PC-3 (cell line): Measurements from ENCODE around the gene GMPPB. TPM values are rescaled to one million over a fixed set of nuclear protein-coding genes. Genes with fewer than 3 reads are reported as not detected.

ENCODE experiments used
- ATAC-seq: fragments of 200-7000 bp; cut with Tn5 transposase; 2 replicates; pipeline ENCODE4 v1.9.1; 2020; ENCODE audit warnings: mild to moderate bottlenecking, moderate library complexity
- BruUV-seq: library from RNA; stranded (reverse); fragments of 400-500 nt; replicated peaks from 2 replicates; lab custom pipeline; 2021; lab: Mats Ljungman, UMichigan
- CTCF ChIA-PET: fragments of 300-600 bp; sonication (Branson Sonifier 250); formaldehyde crosslinking; loops from one replicate; lab custom pipeline; 2022; ENCODE audit warnings: antibody characterized with exemption; lab: Charles Lee
- POLR2A ChIA-PET: fragments of 300-600 bp; sonication (Branson Sonifier 250); formaldehyde crosslinking; loops from one replicate; lab custom pipeline; 2022; ENCODE audit warnings: antibody characterized with exemption; ENCODE audit not compliant: unreplicated experiment; lab: Charles Lee
- DNase-seq: peaks from one replicate; pipeline ENCODE4 v3.0.0-alpha.2; 2015
- H2AFZ ChIP-seq: fragments of 300-600 bp; sonication (generic); 2 replicates; pipeline ENCODE4 v1.6.0; 2016; ENCODE audit warnings: antibody characterized with exemption, low read length
- H3F3A ChIP-seq: fragments of 300-600 bp; sonication (generic); one replicate; pipeline ENCODE4 v1.6.0; 2017; ENCODE audit warnings: antibody characterized with exemption, low read length, control low read depth, mild to moderate bottlenecking; ENCODE audit not compliant: unreplicated experiment
- H3K27ac ChIP-seq: fragments of 300-600 bp; sonication (generic); 2 replicates; pipeline ENCODE4 v1.5.1; 2016; ENCODE audit warnings: mild to moderate bottlenecking, low read length
- H3K27me3 ChIP-seq: fragments of 300-600 bp; sonication (generic); 2 replicates; pipeline ENCODE4 v1.6.1; 2016; ENCODE audit warnings: low read length, mixed read lengths
- H3K36me3 ChIP-seq: fragments of 300-600 bp; sonication (generic); 2 replicates; pipeline ENCODE4 v1.6.1; 2016; ENCODE audit warnings: low read depth, mixed run types, low read length, mixed read lengths
- H3K4me1 ChIP-seq: fragments of 300-600 bp; sonication (generic); 2 replicates; pipeline ENCODE4 v1.5.1; 2016; ENCODE audit warnings: low read length; ENCODE audit not compliant: insufficient read depth
- H3K4me2 ChIP-seq: fragments of 300-600 bp; sonication (generic); 2 replicates; pipeline ENCODE4 v1.6.0; 2016; ENCODE audit warnings: low read length
- H3K4me3 ChIP-seq: fragments of 300-600 bp; sonication (generic); 2 replicates; pipeline ENCODE4 v1.5.1; 2016; ENCODE audit warnings: mild to moderate bottlenecking, low read length, mixed read lengths
- H3K79me2 ChIP-seq: fragments of 300-600 bp; sonication (generic); 2 replicates; pipeline ENCODE4 v1.6.1; 2017; ENCODE audit warnings: low read length, mixed read lengths
- H3K9ac ChIP-seq: fragments of 300-600 bp; sonication (generic); 2 replicates; pipeline ENCODE4 v1.6.0; 2016; ENCODE audit warnings: mild to moderate bottlenecking, low read length
- H3K9me2 ChIP-seq: fragments of 300-600 bp; sonication (generic); replicated peaks from 2 replicates; pipeline ENCODE4 v1.6.1; 2016; ENCODE audit warnings: mixed run types, low read length, mixed read lengths
- H3K9me3 ChIP-seq: fragments of 300-600 bp; sonication (generic); 2 replicates; pipeline ENCODE4 v1.6.1; 2016; ENCODE audit warnings: low read length, mixed read lengths
- H4K20me1 ChIP-seq: fragments of 300-600 bp; sonication (generic); 2 replicates; pipeline ENCODE4 v1.6.1; 2016; ENCODE audit warnings: low read length, mixed read lengths
- EZH2 ChIP-seq: fragments of 300-600 bp; sonication (generic); IDR thresholded peaks from one replicate; pipeline ENCODE4 v1.6.1; 2017; ENCODE audit warnings: antibody characterized with exemption, mild to moderate bottlenecking, low read length; ENCODE audit not compliant: unreplicated experiment
- EZH2phosphoT487 ChIP-seq: fragments of 300-600 bp; sonication (generic); IDR thresholded peaks from 2 replicates; pipeline ENCODE4 v1.6.1; 2018; ENCODE audit warnings: mild to moderate bottlenecking, antibody characterized with exemption, low read length, borderline replicate concordance
- intact Hi-C: fragments of 100-400 bp; cut with micrococcal nuclease; formaldehyde crosslinking; loops from 2 replicates; pipeline ENCODE4 v1.9.0; 2023
- total RNA-seq: library from RNA; depleted of rRNA; stranded (reverse); fragments of >200 nt; gene quantifications from 2 replicates; pipeline ENCODE4 v1.2.3, GENCODE V29; 2014
- TF ChIP-seq, protein P1 (sequence below): fragments of 300-600 bp; sonication (generic); conservative IDR thresholded peaks from 2 replicates; pipeline ENCODE4 v1.5.1; 2017; ENCODE audit warnings: antibody characterized with exemption, low read depth, mild to moderate bottlenecking, low read length

The GMPPB gene
- total RNA-seq, 1 experiment from 2014 or later = 69.5 TPM

DNA sequence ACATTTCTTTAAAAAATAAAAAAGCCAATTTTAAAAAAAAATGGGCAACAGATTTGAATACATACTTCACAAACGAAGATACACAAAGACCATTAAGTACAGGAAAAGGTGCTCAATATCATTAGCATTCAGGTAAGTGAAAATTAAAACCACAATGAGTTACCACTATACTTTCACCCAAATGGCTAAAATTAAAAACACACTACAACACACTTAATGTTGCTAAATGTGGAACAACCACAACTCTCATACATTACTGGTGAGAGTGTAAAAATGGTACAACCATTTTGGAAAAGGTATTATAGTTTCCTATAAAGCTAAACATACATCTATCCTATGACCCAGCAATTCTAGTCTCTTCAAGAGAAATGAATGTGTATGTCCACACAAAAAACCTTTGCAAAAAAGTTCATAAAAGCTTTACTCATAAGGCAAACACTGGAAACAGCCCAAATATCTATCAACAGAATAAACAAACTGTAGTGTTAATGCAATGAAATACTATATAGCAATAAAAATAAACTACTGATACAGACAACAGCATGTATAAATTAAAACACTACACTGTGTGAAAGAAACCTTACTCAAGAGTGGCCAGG lies 47.7 kb upstream of the GMPPB start:
- Histone ChIP-seq H3K9ac (no peak overlapping the region), H4K20me1 (peaks cover 30% of the 10 kb centered on the region; the same call in 1 of the 2 replicates)
- ATAC-seq = peak; percentile 84

DNA sequence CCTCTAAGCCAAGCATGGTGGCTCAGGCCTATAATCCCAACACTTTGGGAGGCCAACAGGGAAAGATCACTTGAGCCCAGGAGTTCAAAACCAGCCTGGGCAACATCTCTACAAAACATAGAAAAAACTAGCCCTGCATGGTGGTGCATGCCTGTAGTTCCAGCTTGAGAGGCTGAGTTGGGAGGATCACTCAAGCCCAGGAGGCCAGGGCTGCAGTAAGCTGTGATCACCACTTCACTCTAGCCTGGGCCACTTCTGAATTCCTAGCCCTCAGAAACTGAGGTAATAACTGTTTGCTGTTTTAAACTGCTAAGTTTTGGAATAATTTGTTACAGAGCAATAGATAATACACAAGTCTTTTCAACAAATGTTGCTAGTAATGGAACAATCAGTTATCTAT lies 46.2 kb upstream of the GMPPB start:
- TF ChIP-seq, protein P1, sequence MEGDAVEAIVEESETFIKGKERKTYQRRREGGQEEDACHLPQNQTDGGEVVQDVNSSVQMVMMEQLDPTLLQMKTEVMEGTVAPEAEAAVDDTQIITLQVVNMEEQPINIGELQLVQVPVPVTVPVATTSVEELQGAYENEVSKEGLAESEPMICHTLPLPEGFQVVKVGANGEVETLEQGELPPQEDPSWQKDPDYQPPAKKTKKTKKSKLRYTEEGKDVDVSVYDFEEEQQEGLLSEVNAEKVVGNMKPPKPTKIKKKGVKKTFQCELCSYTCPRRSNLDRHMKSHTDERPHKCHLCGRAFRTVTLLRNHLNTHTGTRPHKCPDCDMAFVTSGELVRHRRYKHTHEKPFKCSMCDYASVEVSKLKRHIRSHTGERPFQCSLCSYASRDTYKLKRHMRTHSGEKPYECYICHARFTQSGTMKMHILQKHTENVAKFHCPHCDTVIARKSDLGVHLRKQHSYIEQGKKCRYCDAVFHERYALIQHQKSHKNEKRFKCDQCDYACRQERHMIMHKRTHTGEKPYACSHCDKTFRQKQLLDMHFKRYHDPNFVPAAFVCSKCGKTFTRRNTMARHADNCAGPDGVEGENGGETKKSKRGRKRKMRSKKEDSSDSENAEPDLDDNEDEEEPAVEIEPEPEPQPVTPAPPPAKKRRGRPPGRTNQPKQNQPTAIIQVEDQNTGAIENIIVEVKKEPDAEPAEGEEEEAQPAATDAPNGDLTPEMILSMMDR = no peak
- TF ChIP-seq EZH2 (no peak), EZH2phosphoT487 (no peak)
- Histone ChIP-seq H3K79me2 (peaks cover 86% of the 10 kb centered on the region), H3K27ac (no peak overlapping the region), H3K4me3 (no peak overlapping the region), H3F3A (no peaks in the 10 kb centered on the region), H3K4me1 (peaks cover 18% of the 10 kb centered on the region), H4K20me1 (peaks cover 22% of the 10 kb centered on the region; the same call in 1 of the 2 replicates), H3K9me2 (no peaks in the 10 kb centered on the region), H3K4me2 (no peak overlapping the region), H3K9ac (no peak overlapping the region), H3K36me3 (peaks cover 9% of the 10 kb centered on the region; the same call in 1 of the 2 replicates), H2AFZ (no peak overlapping the region), H3K9me3 (no peaks in the 10 kb centered on the region), H3K27me3 (no peaks in the 10 kb centered on the region)
- ChIA-PET CTCF (no interaction called here), POLR2A (no interaction called here)
- no TSS peak for BruUV-seq
- ATAC-seq (no peak), DNase-seq (no peak)
- intact Hi-C loops = no loop called here

More for the DNA sequence above, 47.7 kb upstream of the GMPPB start:
- peaks cover 23% of the 10 kb centered on the region for H3K4me1 ChIP-seq
- DNase-seq = peak; percentile 85
- H3K27ac ChIP-seq = peak overlapping the region; percentile 54
- H3K4me3 ChIP-seq = no peak overlapping the region; the same call in 1 of the 2 replicates
- no peaks in the 10 kb centered on the region for H3F3A ChIP-seq
- no peak for TF ChIP-seq EZH2phosphoT487
- TF ChIP-seq EZH2 = no peak
- TF ChIP-seq, protein P1 = no peak
- BruUV-seq = no TSS peak
- no peaks in the 10 kb centered on the region for H3K9me2 ChIP-seq
- intact Hi-C loops = loop anchor here (1.0 kb wide), 1 partner anchor 25 kb away; no protein-coding TSS in a partner anchor
- peaks cover 89% of the 10 kb centered on the region for H3K79me2 ChIP-seq
- H3K27me3 ChIP-seq = no peaks in the 10 kb centered on the region
- POLR2A ChIA-PET = interaction anchor here (0.6 kb wide), 1 partner anchor 15 kb away, joined by 3 read pairs; the partner anchor contains the start of gene IP6K1
- H3K9me3 ChIP-seq = no peaks in the 10 kb centered on the region
- peak overlapping the region; percentile 54 for H3K4me2 ChIP-seq
- CTCF ChIA-PET = interaction anchor here (0.6 kb wide), 1 partner anchor 48 kb away, joined by 3 read pairs; the partner anchor contains the start of gene GMPPB
- peaks cover 9% of the 10 kb centered on the region; the same call in 1 of the 2 replicates for H3K36me3 ChIP-seq
- H2AFZ ChIP-seq = no peak overlapping the region
